HEK293T (cell line): Measurements from ENCODE around the gene NCS1.
"Not testable (repeated sequence)": the region's sequence is repeated elsewhere in the genome, so short reads cannot be mapped to it uniquely, and the experiment has no call there.

Experiments
- CTCF ChIA-PET: fragments of 350-600 bp; formaldehyde crosslinking; extraction: SDS; loops from one replicate; lab custom pipeline; 2021; ENCODE audit warnings: antibody characterized with exemption, inconsistent platforms; lab: Yijun Ruan, JAX
- POLR2A ChIA-PET: fragments of 350-600 bp; formaldehyde crosslinking; extraction: SDS; loops from one replicate; lab custom pipeline; 2020; ENCODE audit warnings: antibody characterized with exemption, inconsistent platforms; lab: Yijun Ruan, JAX
- DNase-seq: peaks from one replicate; pipeline ENCODE4 v3.0.0; 2012; ENCODE audit warnings: mixed read lengths; ENCODE audit errors: extremely low spot score
- ARNT ChIP-seq: fragments of 450-650 bp; IDR thresholded peaks from 2 replicates; pipeline ENCODE4 v1.6.1; 2017; ENCODE audit warnings: mild to moderate bottlenecking
- BHLHE40 ChIP-seq: fragments of 450-650 bp; IDR thresholded peaks from 2 replicates; pipeline ENCODE4 v1.6.1; 2016; ENCODE audit warnings: mild to moderate bottlenecking, moderate library complexity, borderline replicate concordance
- CTBP1 ChIP-seq: fragments of 450-650 bp; IDR thresholded peaks from 2 replicates; pipeline ENCODE4 v1.6.1; 2016; ENCODE audit warnings: borderline replicate concordance
- ELF4 ChIP-seq: fragments of 450-650 bp; IDR thresholded peaks from 2 replicates; pipeline ENCODE4 v1.6.1; 2017; ENCODE audit warnings: antibody characterized with exemption
- FOXA1 ChIP-seq: fragments of 450-650 bp; IDR thresholded peaks from 2 replicates; pipeline ENCODE4 v1.6.1; 2016; ENCODE audit warnings: mild to moderate bottlenecking
- FOXK2 ChIP-seq: fragments of 450-650 bp; IDR thresholded peaks from 2 replicates; pipeline ENCODE4 v1.6.1; 2016; ENCODE audit warnings: mild to moderate bottlenecking
- FOXM1 ChIP-seq: fragments of 450-650 bp; IDR thresholded peaks from 2 replicates; pipeline ENCODE4 v1.6.1; 2017; ENCODE audit warnings: mild to moderate bottlenecking, borderline replicate concordance
- HDGF ChIP-seq: fragments of 450-650 bp; IDR thresholded peaks from 2 replicates; pipeline ENCODE4 v1.6.1; 2017; ENCODE audit warnings: antibody characterized with exemption, borderline replicate concordance
- L3MBTL2 ChIP-seq: fragments of 450-650 bp; conservative IDR thresholded peaks from 2 replicates; pipeline ENCODE4 v1.6.1; 2016; ENCODE audit warnings: mild to moderate bottlenecking
- LEF1 ChIP-seq: fragments of 450-650 bp; IDR thresholded peaks from 2 replicates; pipeline ENCODE4 v1.6.1; 2017; ENCODE audit warnings: mild to moderate bottlenecking, borderline replicate concordance
- NFRKB ChIP-seq: fragments of 450-650 bp; IDR thresholded peaks from 2 replicates; pipeline ENCODE4 v1.6.1; 2016; ENCODE audit warnings: mild to moderate bottlenecking, moderate library complexity
- PKNOX1 ChIP-seq: fragments of 450-650 bp; IDR thresholded peaks from 2 replicates; pipeline ENCODE4 v1.6.1; 2016
- SP1 ChIP-seq: fragments of 450-650 bp; IDR thresholded peaks from 2 replicates; pipeline ENCODE4 v1.6.1; 2017
- SUZ12 ChIP-seq: fragments of 450-650 bp; IDR thresholded peaks from 2 replicates; pipeline ENCODE4 v1.6.1; 2016; ENCODE audit warnings: mild to moderate bottlenecking
- TARDBP ChIP-seq: fragments of 450-650 bp; IDR thresholded peaks from 2 replicates; pipeline ENCODE4 v1.6.1; 2016
- ZNF384 ChIP-seq: fragments of 450-650 bp; IDR thresholded peaks from 2 replicates; pipeline ENCODE4 v1.6.1; 2016

Gene NCS1

GRCh38 chr9:130254747-130255630 is 82.8 kb downstream of the NCS1 start:
- no peak for DNase-seq
- TF ChIP-seq LEF1 (no peak), HDGF (no peak), FOXK2 (no peak), ARNT (no peak)
- ChIA-PET CTCF (interaction anchor here (1.0 to 1.4 kb wide), 2 partner anchors 11 to 12 kb away, joined by 3 to 4 read pairs; no protein-coding TSS in a partner anchor), POLR2A (no interaction called here)

GRCh38 chr9:130255631-130256134 is 83.5 kb downstream of the NCS1 start:
- no peak for DNase-seq
- TF ChIP-seq HDGF: no peak
- no peak for TF ChIP-seq CTBP1
- TF ChIP-seq NFRKB: no peak
- no peak for TF ChIP-seq TARDBP
- no peak for TF ChIP-seq FOXK2
- no peak for TF ChIP-seq LEF1
- no peak for TF ChIP-seq L3MBTL2
- no peak for TF ChIP-seq ZNF384
- no peak for TF ChIP-seq SUZ12
- TF ChIP-seq BHLHE40: no peak
- TF ChIP-seq ARNT: no peak
- no peak for TF ChIP-seq PKNOX1
- no peak for TF ChIP-seq SP1
- TF ChIP-seq ELF4: no peak
- TF ChIP-seq FOXM1: no peak
- POLR2A ChIA-PET: no interaction called here
- CTCF ChIA-PET: interaction anchor here (0.6 to 1.4 kb wide), 3 partner anchors 12 to 28 kb away, joined by 3 to 4 read pairs (median 4); no protein-coding TSS in a partner anchor

GRCh38 chr9:130256644-130257043 is 84.4 kb downstream of the NCS1 start:
- ChIA-PET CTCF (interaction anchor here (0.6 kb wide), 1 partner anchor 27 kb away, joined by 4 read pairs; no protein-coding TSS in a partner anchor), POLR2A (no interaction called here)
- TF ChIP-seq FOXM1 (no peak), BHLHE40 (no peak), L3MBTL2 (no peak), ELF4 (no peak), FOXA1 (no peak), FOXK2 (no peak)
- no peak for DNase-seq

- CTCF ChIA-PET: interaction anchor here (1.3 kb wide), 1 partner anchor 14 kb away, joined by 5 read pairs; no protein-coding TSS in a partner anchor
- DNase-seq, POLR2A ChIA-PET: not testable (repeated sequence)
Measured at GRCh38 chr9:130258137-130258536, 85.9 kb downstream of the NCS1 start.

GRCh38 chr9:130259044-130259443 is 86.8 kb downstream of the NCS1 start:
- no peak for DNase-seq
- TF ChIP-seq SP1 (no peak), ELF4 (no peak), PKNOX1 (no peak), FOXA1 (no peak), BHLHE40 (no peak)
- ChIA-PET CTCF (interaction anchor here (1.3 kb wide), 1 partner anchor 15 kb away, joined by 5 read pairs; no protein-coding TSS in a partner anchor), POLR2A (no interaction called here)

GRCh38 chr9:130260816-130261765 is 88.9 kb downstream of the NCS1 start:
- no peak for DNase-seq
- ChIA-PET CTCF (no interaction called here), POLR2A (no interaction called here)
- TF ChIP-seq ZNF384 (no peak), TARDBP (no peak), FOXM1 (no peak), L3MBTL2 (no peak), SP1 (no peak), BHLHE40 (no peak), ELF4 (no peak), PKNOX1 (no peak), FOXA1 (no peak), NFRKB (no peak), FOXK2 (no peak), CTBP1 (no peak), SUZ12 (no peak), ARNT (no peak), HDGF (no peak)
